HG03060 (cell line): Measurements from ENCODE around the gene STAG1.
"Not testable (repeated sequence)": the region's sequence is repeated elsewhere in the genome, so short reads cannot be mapped to it uniquely, and the experiment has no call there.

Experiments used
- ATAC-seq: cut with Tn5 transposase; IDR thresholded peaks from one replicate; pipeline ENCODE4 v1.9.1; 2021; ENCODE audit warnings: low read depth, moderate number of reproducible peaks; ENCODE audit not compliant: unreplicated experiment

The STAG1 gene

GRCh38 chr3:136749091-136749490 is 3.1 kb downstream of the STAG1 start:
- ATAC-seq, result no peak

- no peak for ATAC-seq
Observed at GRCh38 chr3:136745916-136746315, 6.3 kb downstream of the STAG1 start.

GRCh38 chr3:136741063-136741462 is 11.1 kb downstream of the STAG1 start:
- ATAC-seq, result no peak

GRCh38 chr3:136740351-136740958 is 11.7 kb downstream of the STAG1 start:
- ATAC-seq, result no peak

- not testable (repeated sequence) for ATAC-seq
Observed at GRCh38 chr3:136736950-136737349, 15.2 kb downstream of the STAG1 start.

GRCh38 chr3:136735103-136735502 is 17.1 kb downstream of the STAG1 start:
- no peak for ATAC-seq

- ATAC-seq, result no peak
Observed at GRCh38 chr3:136734382-136735070, 17.7 kb downstream of the STAG1 start.

GRCh38 chr3:136733317-136733833 is 18.8 kb downstream of the STAG1 start:
- ATAC-seq, result no peak

GRCh38 chr3:136731274-136731884 is 20.8 kb downstream of the STAG1 start:
- ATAC-seq, result no peak

- no peak for ATAC-seq
Observed at GRCh38 chr3:136730595-136731273, 21.4 kb downstream of the STAG1 start.

GRCh38 chr3:136728918-136729317 is 23.3 kb downstream of the STAG1 start:
- no peak for ATAC-seq

- ATAC-seq, result no peak
Observed at GRCh38 chr3:136728473-136728872, 23.7 kb downstream of the STAG1 start.

GRCh38 chr3:136725468-136725867 is 26.7 kb downstream of the STAG1 start:
- no peak for ATAC-seq

GRCh38 chr3:136722916-136723315 is 29.3 kb downstream of the STAG1 start:
- ATAC-seq, result not testable (repeated sequence)

- not testable (repeated sequence) for ATAC-seq
Observed at GRCh38 chr3:136722399-136722798, 29.8 kb downstream of the STAG1 start.

- ATAC-seq, result no peak
Observed at GRCh38 chr3:136720091-136720490, 32.1 kb downstream of the STAG1 start.

GRCh38 chr3:136716629-136717028 is 35.5 kb downstream of the STAG1 start:
- no peak for ATAC-seq

- no peak for ATAC-seq
Observed at GRCh38 chr3:136714020-136714419, 38.2 kb downstream of the STAG1 start.

GRCh38 chr3:136712941-136713340 is 39.2 kb downstream of the STAG1 start:
- ATAC-seq, result no peak

- not testable (repeated sequence) for ATAC-seq
Observed at GRCh38 chr3:136711888-136712287, 40.3 kb downstream of the STAG1 start.

GRCh38 chr3:136711277-136711676 is 40.9 kb downstream of the STAG1 start:
- no peak for ATAC-seq
